SK-N-MC (cell line): ENCODE results near the gene CTNNAL1.

ENCODE experiments used
- DNase-seq: peaks from one replicate; pipeline ENCODE4 v3.0.0-alpha.2; 2011; ENCODE audit warnings: low read depth, low spot score
- H3K27ac ChIP-seq: fragments of 200-600 bp; sonication (generic); 2 replicates; pipeline ENCODE4 v1.5.1; 2016; ENCODE audit warnings: mixed run types
- H3K36me3 ChIP-seq: fragments of 200-600 bp; sonication (generic); 2 replicates; pipeline ENCODE4 v1.6.1; 2017; ENCODE audit warnings: antibody characterized with exemption, low read length, mixed read lengths; ENCODE audit not compliant: insufficient read depth
- H3K4me3 ChIP-seq: fragments of 200-600 bp; sonication (generic); 2 replicates; pipeline ENCODE4 v1.5.1; 2016
- H3K9ac ChIP-seq: fragments of 200-600 bp; sonication (generic); 2 replicates; pipeline ENCODE4 v1.8.0; 2017; ENCODE audit warnings: mixed run types, mixed read lengths; ENCODE audit not compliant: insufficient read length
- H3K9me3 ChIP-seq: fragments of 200-600 bp; sonication (generic); 2 replicates; pipeline ENCODE4 v1.6.1; 2017; ENCODE audit warnings: low read depth, mild to moderate bottlenecking, antibody characterized with exemption, low read length, moderate library complexity, mixed read lengths
- EZH2 ChIP-seq: fragments of 200-600 bp; sonication (generic); IDR thresholded peaks from one replicate; pipeline ENCODE4 v1.6.1; 2017; ENCODE audit warnings: antibody characterized with exemption
- FOXP2 ChIP-seq: optimal IDR thresholded peaks from 2 replicates; pipeline ENCODE3; 2011; ENCODE audit warnings: mild to moderate bottlenecking, moderate library complexity; ENCODE audit not compliant: insufficient read depth; ENCODE audit errors: extremely low read length, control extremely low read depth
- POLR2AphosphoS5 ChIP-seq: IDR thresholded peaks from 2 replicates; pipeline ENCODE4 v1.6.1; 2012; ENCODE audit warnings: mild to moderate bottlenecking, low read depth, low read length, borderline replicate concordance

Gene CTNNAL1

DNA sequence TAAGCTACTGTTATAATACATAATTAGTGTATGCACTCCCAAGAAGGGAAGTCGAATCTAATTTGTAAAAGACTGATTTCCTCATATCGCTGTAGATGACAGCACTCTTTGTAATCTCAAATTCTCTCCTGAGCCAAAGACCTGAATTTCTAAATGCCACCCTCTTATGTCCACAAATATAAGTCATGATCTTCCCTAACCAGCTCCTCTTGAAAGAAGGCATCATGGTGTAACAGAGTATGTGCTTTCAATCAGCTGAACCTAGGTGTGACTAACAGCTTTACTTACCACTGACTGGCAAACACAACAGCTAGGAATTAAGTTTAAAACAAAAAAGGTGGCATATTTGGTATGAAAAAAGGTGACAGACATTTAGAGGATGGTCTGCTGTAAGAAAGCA lies 34.0 kb upstream of the CTNNAL1 start:
- no peak overlapping the region for H3K9ac ChIP-seq
- no peak overlapping the region for H3K4me3 ChIP-seq
- DNase-seq: no peak
- no peak overlapping the region for H3K27ac ChIP-seq
- H3K9me3 ChIP-seq: no peaks in the 10 kb centered on the region
- no peak for TF ChIP-seq POLR2AphosphoS5
- no peak for TF ChIP-seq EZH2
- peaks cover 94% of the 10 kb centered on the region for H3K36me3 ChIP-seq

DNA sequence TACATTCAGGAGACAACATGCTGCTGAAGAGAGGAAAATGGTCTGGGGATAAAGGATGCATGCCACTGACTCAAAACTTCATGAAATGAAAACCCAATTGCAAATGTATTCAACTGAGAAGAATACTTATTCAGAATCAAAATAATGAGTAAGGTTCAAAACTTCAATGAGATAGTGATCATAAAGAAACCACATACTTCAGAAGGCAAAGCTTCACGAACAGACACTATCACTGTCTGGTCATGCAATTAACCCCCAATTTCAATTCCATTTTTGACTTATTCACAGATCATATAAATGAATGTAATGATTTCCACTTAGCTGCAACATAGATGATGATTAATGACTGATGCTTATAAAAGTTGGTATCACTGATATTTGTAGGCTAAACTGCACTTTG lies 33.0 kb upstream of the CTNNAL1 start:
- Histone ChIP-seq H3K4me3 (no peak overlapping the region), H3K27ac (no peak overlapping the region), H3K36me3 (peaks cover 92% of the 10 kb centered on the region), H3K9ac (no peak overlapping the region), H3K9me3 (no peaks in the 10 kb centered on the region)
- no peak for DNase-seq
- no peak for TF ChIP-seq EZH2
- no peak for TF ChIP-seq FOXP2
- no peak for TF ChIP-seq POLR2AphosphoS5

DNA sequence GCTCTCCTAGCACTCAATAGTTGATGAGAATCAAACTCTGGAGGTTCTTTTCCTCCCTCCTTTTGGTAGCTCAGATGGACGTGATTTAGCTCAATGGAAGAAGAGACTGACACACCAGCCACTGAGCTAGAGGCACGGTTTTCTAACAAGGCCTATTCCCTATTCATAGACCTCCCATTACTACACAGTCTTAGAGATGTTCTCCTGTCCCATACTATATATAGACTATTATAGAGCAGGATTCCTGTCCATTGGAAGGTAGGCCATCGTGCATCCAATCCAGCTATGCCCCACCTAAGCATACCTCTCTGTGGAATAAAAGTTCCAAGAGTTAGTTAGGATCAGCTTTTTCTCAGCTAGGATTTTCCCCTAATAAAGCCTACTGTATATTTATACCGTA lies 30.3 kb upstream of the CTNNAL1 start:
- TF ChIP-seq FOXP2 (no peak), POLR2AphosphoS5 (no peak), EZH2 (no peak)
- Histone ChIP-seq H3K9me3 (no peaks in the 10 kb centered on the region), H3K9ac (no peak overlapping the region), H3K4me3 (no peak overlapping the region), H3K27ac (no peak overlapping the region), H3K36me3 (peaks cover 76% of the 10 kb centered on the region)
- DNase-seq: no peak

- peaks cover 70% of the 10 kb centered on the region for H3K36me3 ChIP-seq
Observed at GRCh38 chr9:109040571-109040970, 27.3 kb upstream of the CTNNAL1 start.

GRCh38 chr9:109039539-109039938 lies 26.2 kb upstream of the CTNNAL1 start:
- H3K9me3 ChIP-seq: no peaks in the 10 kb centered on the region
- H3K27ac ChIP-seq: no peak overlapping the region
- TF ChIP-seq EZH2 (no peak), FOXP2 (no peak), POLR2AphosphoS5 (no peak)
- H3K4me3 ChIP-seq: no peak overlapping the region
- H3K36me3 ChIP-seq: peaks cover 60% of the 10 kb centered on the region
- no peak overlapping the region for H3K9ac ChIP-seq
- DNase-seq: no peak

More at GRCh38 chr9:109040571-109040970, 27.3 kb upstream of the CTNNAL1 start:
- no peak overlapping the region for H3K4me3 ChIP-seq
- TF ChIP-seq POLR2AphosphoS5 (no peak), FOXP2 (no peak), EZH2 (no peak)
- H3K9me3 ChIP-seq: no peaks in the 10 kb centered on the region
- DNase-seq: no peak
- H3K9ac ChIP-seq: no peak overlapping the region
- H3K27ac ChIP-seq: no peak overlapping the region

DNA sequence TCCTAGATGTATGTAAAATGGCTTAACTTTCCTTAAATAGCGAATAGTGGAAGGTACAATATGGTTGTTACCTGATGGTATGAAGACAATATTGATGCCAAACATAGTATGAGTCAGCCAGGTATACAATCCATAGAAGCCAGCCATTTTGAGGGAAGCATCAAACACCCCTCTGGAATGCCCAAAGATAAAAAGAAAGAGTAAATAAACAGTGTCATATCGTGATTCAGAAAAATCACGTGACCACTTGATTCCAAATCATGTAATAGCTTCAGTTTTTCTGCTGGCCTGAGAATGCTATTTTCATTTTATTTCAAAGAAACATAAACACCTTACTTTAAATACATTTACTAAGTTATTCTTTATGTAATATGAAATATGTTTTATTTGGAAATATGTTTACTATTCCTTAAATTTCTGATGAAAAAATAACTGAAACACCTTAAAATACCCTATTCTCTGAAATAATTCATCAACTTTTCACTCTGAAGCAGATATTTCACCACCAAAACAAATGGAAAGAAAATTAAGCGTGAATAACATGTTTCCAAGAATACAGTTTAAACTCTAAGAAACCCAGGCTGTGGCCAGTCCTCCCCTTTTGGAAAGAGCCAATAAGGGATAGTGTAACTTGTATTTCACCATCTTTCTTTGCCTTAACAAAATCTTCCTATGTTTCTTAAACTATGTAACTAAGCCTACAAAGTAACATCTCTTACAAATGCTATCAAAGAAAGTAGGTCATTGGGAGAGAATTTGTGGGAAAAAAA lies 24.8 kb upstream of the CTNNAL1 start:
- peaks cover 59% of the 10 kb centered on the region for H3K36me3 ChIP-seq
- no peak for TF ChIP-seq POLR2AphosphoS5
- no peak for TF ChIP-seq FOXP2
- TF ChIP-seq EZH2: no peak
- H3K9ac ChIP-seq: no peak overlapping the region
- H3K9me3 ChIP-seq: no peaks in the 10 kb centered on the region
- no peak for DNase-seq
- 0 out of 2 replicates have a peak overlapping the region, but pooled peaks have one; percentile 15 for H3K27ac ChIP-seq
- H3K4me3 ChIP-seq: no peak overlapping the region

GRCh38 chr9:109036744-109037680 lies 23.7 kb upstream of the CTNNAL1 start:
- Histone ChIP-seq H3K27ac (peak overlapping the region; percentile 69), H3K4me3 (no peak overlapping the region), H3K36me3 (peaks cover 53% of the 10 kb centered on the region), H3K9me3 (no peaks in the 10 kb centered on the region), H3K9ac (no peak overlapping the region)
- no peak for DNase-seq
- TF ChIP-seq EZH2 (no peak), POLR2AphosphoS5 (no peak), FOXP2 (no peak)

GRCh38 chr9:109035684-109036423 lies 22.6 kb upstream of the CTNNAL1 start:
- TF ChIP-seq EZH2 (no peak), FOXP2 (no peak), POLR2AphosphoS5 (no peak)
- peak; percentile 37 for DNase-seq
- no peaks in the 10 kb centered on the region for H3K9me3 ChIP-seq
- peaks cover 47% of the 10 kb centered on the region for H3K36me3 ChIP-seq
- peak overlapping the region; percentile 69 for H3K27ac ChIP-seq
- no peak overlapping the region for H3K9ac ChIP-seq
- peak overlapping the region; percentile 31; the same call in 1 of the 2 replicates for H3K4me3 ChIP-seq
